Frontal cortex (tissue), 4 donors: ENCODE measurements around the gene DHRS12. TPM values are rescaled to one million over a fixed set of nuclear protein-coding genes. Genes with fewer than 3 reads are reported as not detected.

Source experiments
- DNase-seq, 2 donors: peaks; one replicate each; pipeline ENCODE4 v3.0.0; 2012; ENCODE audit warnings: low spot score in 2 of 2
- FAIRE-seq: peaks from 2 replicates; lab custom pipeline; 2012; peaks lifted over from hg19 to GRCh38; lab: Jason Lieb, UNC
- total RNA-seq: library from RNA; depleted of rRNA; stranded (reverse); fragments of >200 nt; gene quantifications from one replicate; pipeline ENCODE4 v1.2.3, GENCODE V29; 2014
- donor health status: control.
- donor health status: control.
- donor health status: control.

The DHRS12 gene
- total RNA-seq, 1 donor from 2014 or later: 7.3 TPM

- no peak for DNase-seq
Observed at GRCh38 chr13:51768378-51768921, 35.5 kb downstream of the DHRS12 start.

GRCh38 chr13:51767100-51767499 lies 36.9 kb downstream of the DHRS12 start:
- FAIRE-seq (no peak), DNase-seq (no peak)

More at GRCh38 chr13:51768378-51768921, 35.5 kb downstream of the DHRS12 start:
- FAIRE-seq: no peak

- DNase-seq: no peak
- no peak for FAIRE-seq
Observed at GRCh38 chr13:51765142-51765515, 38.8 kb downstream of the DHRS12 start.

- peak in 1 of 2 donors; percentile 55 for DNase-seq
- no peak for FAIRE-seq
Observed at GRCh38 chr13:51764184-51765141, 39.5 kb downstream of the DHRS12 start.

- DNase-seq: no peak
- FAIRE-seq: no peak
Observed at GRCh38 chr13:51763486-51763885, 40.5 kb downstream of the DHRS12 start.

GRCh38 chr13:51761643-51762350 lies 42.2 kb downstream of the DHRS12 start:
- FAIRE-seq: no peak
- no peak for DNase-seq

GRCh38 chr13:51760592-51760991 lies 43.4 kb downstream of the DHRS12 start:
- FAIRE-seq: no peak
- peak in 1 of 2 donors; percentile 38 for DNase-seq

- DNase-seq: no peak
- FAIRE-seq: no peak
Observed at GRCh38 chr13:51759240-51759639, 44.7 kb downstream of the DHRS12 start.

- DNase-seq: no peak
- FAIRE-seq: no peak
Observed at GRCh38 chr13:51758691-51759090, 45.3 kb downstream of the DHRS12 start.

- DNase-seq (no peak), FAIRE-seq (no peak)
Observed at GRCh38 chr13:51756651-51757050, 47.3 kb downstream of the DHRS12 start.

- no peak for FAIRE-seq
- DNase-seq: no peak
Observed at GRCh38 chr13:51747438-51748434, 56.2 kb downstream of the DHRS12 start.

GRCh38 chr13:51746802-51747201 lies 57.2 kb downstream of the DHRS12 start:
- FAIRE-seq: no peak

GRCh38 chr13:51745243-51745642 lies 58.7 kb downstream of the DHRS12 start:
- FAIRE-seq: no peak
- DNase-seq: no peak

More at GRCh38 chr13:51746802-51747201, 57.2 kb downstream of the DHRS12 start:
- DNase-seq: no peak

- DNase-seq (no peak), FAIRE-seq (no peak)
Observed at GRCh38 chr13:51742611-51743010, 61.4 kb downstream of the DHRS12 start.

GRCh38 chr13:51742031-51742430 lies 61.9 kb downstream of the DHRS12 start:
- FAIRE-seq: no peak
- DNase-seq: no peak

- no peak for DNase-seq
- FAIRE-seq: no peak
Observed at GRCh38 chr13:51740698-51741097, 63.3 kb downstream of the DHRS12 start.

- no peak for DNase-seq
- no peak for FAIRE-seq
Observed at GRCh38 chr13:51739027-51739764, 64.8 kb downstream of the DHRS12 start.

GRCh38 chr13:51738226-51738905 lies 65.6 kb downstream of the DHRS12 start:
- no peak for FAIRE-seq
- DNase-seq: no peak
